Stimulated activated CD4-positive, alpha-beta T cell treated with anti-CD3 and anti-CD28 coated beads, Interleukin-1b, Interleukin-23, amount 100 ng/mL, for 48 hours (primary cell): Measurements from ENCODE around the gene CHI3L1.

Experiments used
- DNase-seq: peaks from one replicate; pipeline ENCODE4 v3.0.0-alpha.2; 2020

Gene CHI3L1

GRCh38 chr1:203149188-203149840 is 37.2 kb downstream of the CHI3L1 start:
- no peak for DNase-seq

- DNase-seq, result no peak
Observed at GRCh38 chr1:203148579-203148978, 37.9 kb downstream of the CHI3L1 start.

GRCh38 chr1:203148127-203148526 is 38.4 kb downstream of the CHI3L1 start:
- DNase-seq, result no peak

- no peak for DNase-seq
Observed at GRCh38 chr1:203147376-203147775, 39.1 kb downstream of the CHI3L1 start.

GRCh38 chr1:203146537-203146936 is 40.0 kb downstream of the CHI3L1 start:
- no peak for DNase-seq

- DNase-seq, result no peak
Observed at GRCh38 chr1:203146042-203146369, 40.5 kb downstream of the CHI3L1 start.

- DNase-seq, result no peak
Observed at GRCh38 chr1:203145321-203146041, 41.0 kb downstream of the CHI3L1 start.

GRCh38 chr1:203144661-203145060 is 41.8 kb downstream of the CHI3L1 start:
- DNase-seq, result no peak

GRCh38 chr1:203143641-203144040 is 42.9 kb downstream of the CHI3L1 start:
- no peak for DNase-seq

- DNase-seq, result no peak
Observed at GRCh38 chr1:203142684-203143408, 43.7 kb downstream of the CHI3L1 start.

- DNase-seq, result no peak
Observed at GRCh38 chr1:203142124-203142523, 44.4 kb downstream of the CHI3L1 start.

- DNase-seq, result no peak
Observed at GRCh38 chr1:203140743-203141520, 45.6 kb downstream of the CHI3L1 start.

- DNase-seq, result no peak
Observed at GRCh38 chr1:203139976-203140475, 46.5 kb downstream of the CHI3L1 start.

GRCh38 chr1:203138066-203138465 is 48.4 kb downstream of the CHI3L1 start:
- no peak for DNase-seq

- DNase-seq, result no peak
Observed at GRCh38 chr1:203137324-203137723, 49.2 kb downstream of the CHI3L1 start.

GRCh38 chr1:203136409-203137042 is 50.0 kb downstream of the CHI3L1 start:
- no peak for DNase-seq

- no peak for DNase-seq
Observed at GRCh38 chr1:203135636-203136305, 50.7 kb downstream of the CHI3L1 start.

GRCh38 chr1:203133970-203134725 is 52.4 kb downstream of the CHI3L1 start:
- no peak for DNase-seq

GRCh38 chr1:203131548-203132200 is 54.8 kb downstream of the CHI3L1 start:
- no peak for DNase-seq

- DNase-seq, result no peak
Observed at GRCh38 chr1:203130358-203130985, 56.0 kb downstream of the CHI3L1 start.
